ENCODE results near the gene MALSU1. TPM values are rescaled to one million over a fixed set of nuclear protein-coding genes. Genes with fewer than 3 reads are reported as not detected.
A peak's percentile ranks its signal among the peaks of the same experiment; 100 is the strongest.

The MALSU1 gene
- total RNA-seq, 1 donor from 2014 or later: 46.2 TPM

- no peak overlapping the region for H3K4me3 Mint-ChIP-seq (ENCODE audit: unreplicated experiment)
These were observed 57.0 kb downstream of the MALSU1 start for GRCh38 chr7:23356168-23356567.

GRCh38 chr7:23356726-23357125, 57.6 kb downstream of the MALSU1 start:
- TF ChIP-seq CTCF (IDR thresholded peaks at IDR 0.05): no peak
- H3K27ac Mint-ChIP-seq (ENCODE audit: unreplicated experiment): peak overlapping the region; percentile 56
- H3K4me3 Mint-ChIP-seq (ENCODE audit: unreplicated experiment): no peak overlapping the region
- H3K9me3 Mint-ChIP-seq (ENCODE audit: unreplicated experiment): no peaks in the 10 kb centered on the region
- H3K4me1 Mint-ChIP-seq (ENCODE audit: unreplicated experiment): peaks cover 27% of the 10 kb centered on the region
- no peak for DNase-seq (ENCODE audit: extremely low spot score, unreplicated experiment)
- H3K36me3 Mint-ChIP-seq (ENCODE audit: unreplicated experiment): peaks cover 11% of the 10 kb centered on the region
- no peaks in the 10 kb centered on the region for H3K27me3 Mint-ChIP-seq (ENCODE audit: unreplicated experiment)

More at GRCh38 chr7:23356168-23356567, 57.0 kb downstream of the MALSU1 start:
- Mint-ChIP-seq H3K27ac (ENCODE audit: unreplicated experiment) (no peak overlapping the region), H3K27me3 (ENCODE audit: unreplicated experiment) (no peaks in the 10 kb centered on the region), H3K36me3 (ENCODE audit: unreplicated experiment) (peaks cover 11% of the 10 kb centered on the region), H3K4me1 (ENCODE audit: unreplicated experiment) (peaks cover 31% of the 10 kb centered on the region), H3K9me3 (ENCODE audit: unreplicated experiment) (no peaks in the 10 kb centered on the region)
- no peak for TF ChIP-seq CTCF (IDR thresholded peaks at IDR 0.05)
- no peak for DNase-seq (ENCODE audit: extremely low spot score, unreplicated experiment)

- no peak for DNase-seq (ENCODE audit: extremely low spot score, unreplicated experiment)
- peak overlapping the region; percentile 56 for H3K27ac Mint-ChIP-seq (ENCODE audit: unreplicated experiment)
- no peaks in the 10 kb centered on the region for H3K27me3 Mint-ChIP-seq (ENCODE audit: unreplicated experiment)
- no peaks in the 10 kb centered on the region for H3K9me3 Mint-ChIP-seq (ENCODE audit: unreplicated experiment)
- no peak overlapping the region for H3K4me3 Mint-ChIP-seq (ENCODE audit: unreplicated experiment)
- peaks cover 13% of the 10 kb centered on the region for H3K36me3 Mint-ChIP-seq (ENCODE audit: unreplicated experiment)
- H3K4me1 Mint-ChIP-seq (ENCODE audit: unreplicated experiment): peaks cover 27% of the 10 kb centered on the region
- TF ChIP-seq CTCF (IDR thresholded peaks at IDR 0.05): peak; percentile 61
These were observed 58.3 kb downstream of the MALSU1 start for GRCh38 chr7:23357190-23358093.

- DNase-seq (ENCODE audit: extremely low spot score, unreplicated experiment): no peak
- TF ChIP-seq CTCF (IDR thresholded peaks at IDR 0.05): no peak
- Mint-ChIP-seq H3K4me3 (ENCODE audit: unreplicated experiment) (no peak overlapping the region), H3K9me3 (ENCODE audit: unreplicated experiment) (no peaks in the 10 kb centered on the region), H3K4me1 (ENCODE audit: unreplicated experiment) (peaks cover 27% of the 10 kb centered on the region), H3K27ac (ENCODE audit: unreplicated experiment) (no peak overlapping the region), H3K27me3 (ENCODE audit: unreplicated experiment) (no peaks in the 10 kb centered on the region), H3K36me3 (ENCODE audit: unreplicated experiment) (peaks cover 13% of the 10 kb centered on the region)
These were observed 59.1 kb downstream of the MALSU1 start for GRCh38 chr7:23358152-23358674.

Other genes with a start within 250 kb of the MALSU1 start
- 48.1 and 50.2 TPM in 2 replicates for gene KLHL7, start 193.6 kb upstream of the MALSU1 start, total RNA-seq
- gene NUP42, start 117.3 kb upstream of the MALSU1 start, total RNA-seq: 27.0 and 27.4 TPM in 2 replicates
- gene GPNMB, start 52.6 kb upstream of the MALSU1 start, total RNA-seq: 97.2 and 116 TPM in 2 replicates
- gene IGF2BP3, start 171.2 kb downstream of the MALSU1 start, total RNA-seq: 70.0 and 70.5 TPM in 2 replicates
- 78.8 and 79.0 TPM in 2 replicates for gene TRA2A, start 232.6 kb downstream of the MALSU1 start, total RNA-seq